HG03139 (cell line): ENCODE measurements around the gene SLC6A19.
A peak's percentile ranks its signal among the peaks of the same experiment; 100 is the strongest.

Source experiments
- ATAC-seq: cut with Tn5 transposase; IDR thresholded peaks from one replicate; pipeline ENCODE4 v1.9.1; 2021; ENCODE audit not compliant: unreplicated experiment

Gene SLC6A19

DNA sequence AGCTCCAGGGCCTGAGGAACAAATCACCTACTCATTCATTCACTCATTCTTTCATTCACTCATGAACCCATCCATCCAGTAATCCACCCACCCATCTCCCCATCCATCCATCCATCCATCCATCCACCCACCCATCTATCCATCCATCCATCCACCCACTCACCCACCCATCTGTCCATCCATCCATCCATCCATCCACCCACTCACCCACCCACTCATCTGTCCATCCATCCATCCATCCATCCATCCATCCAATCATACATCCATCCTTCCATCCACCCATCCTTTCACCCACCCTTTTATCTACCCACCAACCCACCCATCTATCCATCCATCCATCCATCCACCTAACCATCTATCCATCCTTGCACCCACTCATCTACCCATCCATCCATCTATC, 35.5 kb upstream of the SLC6A19 start:
- no peak for ATAC-seq

DNA sequence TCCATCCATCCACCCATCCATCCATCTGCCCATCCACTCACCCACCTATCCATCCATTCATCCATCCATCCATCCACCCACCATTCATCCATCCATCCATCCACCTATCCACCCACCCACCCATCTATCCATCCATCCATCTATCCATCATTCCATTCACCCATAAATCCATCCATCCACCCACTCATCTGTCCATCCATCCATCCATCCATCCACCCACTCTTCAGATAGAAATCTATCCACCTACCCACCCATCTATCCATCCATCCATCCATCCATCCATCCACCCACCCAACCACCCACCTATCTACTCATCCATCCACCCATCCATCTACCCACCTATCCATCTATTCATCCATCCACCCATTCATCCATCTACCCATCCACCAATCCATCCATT, 35.0 kb upstream of the SLC6A19 start:
- no peak for ATAC-seq

GRCh38 chr5:1167361-1167727, 34.1 kb upstream of the SLC6A19 start:
- no peak for ATAC-seq

GRCh38 chr5:1167728-1168709, 33.4 kb upstream of the SLC6A19 start:
- peak; percentile 62 for ATAC-seq

DNA sequence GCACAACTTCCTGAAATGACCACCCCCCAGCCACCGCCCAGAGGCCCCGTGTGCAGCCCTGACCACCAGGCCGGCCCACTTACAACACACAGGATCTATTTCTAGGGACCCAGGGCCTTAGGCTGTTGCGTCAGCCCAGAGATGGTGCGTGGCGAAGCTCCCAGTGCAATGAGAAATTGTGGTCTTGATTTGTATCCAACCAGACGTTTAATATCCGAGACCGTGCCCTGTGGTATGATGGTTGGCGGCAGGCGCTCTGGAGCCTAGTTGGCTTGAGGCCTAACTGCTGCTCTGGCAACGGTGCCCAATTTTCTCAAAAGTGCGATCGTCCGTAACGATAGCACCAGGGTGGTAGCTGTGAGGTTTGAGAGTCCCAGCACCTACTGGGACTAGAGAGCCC, 32.6 kb upstream of the SLC6A19 start:
- ATAC-seq: no peak

DNA sequence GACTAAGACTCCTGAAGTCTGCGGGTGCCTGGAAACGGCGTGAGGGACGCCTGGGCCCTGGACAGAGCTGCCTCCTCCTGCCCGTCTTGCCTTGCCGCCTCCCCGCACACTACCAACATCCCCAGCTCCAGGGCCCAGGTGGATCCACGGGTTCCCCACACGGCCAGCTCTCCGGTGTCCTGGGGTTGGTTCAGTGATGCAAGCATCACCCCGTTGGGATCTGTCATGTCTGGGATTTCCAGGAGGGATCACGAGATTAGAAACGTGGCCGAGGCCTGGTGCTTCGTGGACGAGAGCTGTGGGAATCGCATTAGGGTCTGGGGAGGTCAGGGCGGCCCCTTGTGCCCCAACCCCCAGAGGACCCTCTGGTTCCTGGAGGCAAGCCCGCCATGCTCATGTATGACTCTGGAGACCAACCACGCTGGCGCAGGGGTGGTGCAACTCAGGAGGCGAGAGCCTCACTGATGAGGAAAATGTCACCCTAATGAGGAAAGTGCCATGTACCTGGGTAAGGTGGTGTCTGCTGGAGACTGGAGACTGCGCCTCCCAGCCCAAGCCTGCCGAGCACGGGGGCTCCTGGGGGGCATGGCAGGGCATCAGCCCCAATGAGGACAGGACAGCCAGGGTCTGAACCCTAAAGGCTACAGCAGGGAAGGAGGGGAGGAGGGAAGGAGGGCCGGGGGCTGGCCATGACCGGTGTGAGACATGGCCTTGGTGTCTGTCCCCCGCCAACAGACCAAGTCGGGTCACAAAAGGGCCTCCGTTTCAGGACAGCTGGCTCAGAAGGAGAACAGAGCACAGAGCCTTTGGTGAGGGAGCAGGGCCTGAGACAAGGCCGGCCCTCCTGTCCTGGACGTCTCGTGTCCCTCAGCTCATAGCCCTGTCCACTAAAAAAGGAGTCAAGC, 31.9 kb upstream of the SLC6A19 start:
- no peak for ATAC-seq

GRCh38 chr5:1171340-1171941, 30.0 kb upstream of the SLC6A19 start:
- ATAC-seq: no peak

DNA sequence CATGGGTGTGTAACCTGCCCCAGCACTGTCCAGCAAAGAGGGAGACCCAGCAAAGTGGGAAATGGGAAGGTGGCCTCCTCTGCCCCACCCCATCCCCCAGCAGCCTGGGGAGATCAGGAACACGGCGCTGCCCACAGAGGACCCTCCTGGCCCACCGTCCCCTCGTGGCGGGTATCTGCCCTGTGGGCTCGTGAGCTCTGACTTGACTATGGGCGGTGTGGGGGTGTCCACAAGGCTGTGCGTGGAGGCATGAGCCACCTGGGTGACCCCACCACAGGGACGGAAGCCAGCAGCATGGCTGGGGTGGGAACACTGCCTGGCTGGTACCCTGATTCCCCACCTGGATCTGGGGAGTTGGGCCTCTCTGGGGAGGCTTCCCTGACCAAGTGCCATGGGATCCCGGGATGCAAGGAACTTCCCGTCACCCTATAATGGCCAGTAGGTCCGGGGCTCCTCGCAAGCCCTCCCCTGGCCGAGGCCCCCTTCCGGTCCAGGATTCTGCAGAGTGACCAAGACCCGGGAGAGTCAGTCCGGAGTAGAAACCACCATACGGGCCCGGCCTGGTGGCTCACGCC, 29.3 kb upstream of the SLC6A19 start:
- no peak for ATAC-seq

GRCh38 chr5:1172670-1173404, 28.6 kb upstream of the SLC6A19 start:
- no peak for ATAC-seq

DNA sequence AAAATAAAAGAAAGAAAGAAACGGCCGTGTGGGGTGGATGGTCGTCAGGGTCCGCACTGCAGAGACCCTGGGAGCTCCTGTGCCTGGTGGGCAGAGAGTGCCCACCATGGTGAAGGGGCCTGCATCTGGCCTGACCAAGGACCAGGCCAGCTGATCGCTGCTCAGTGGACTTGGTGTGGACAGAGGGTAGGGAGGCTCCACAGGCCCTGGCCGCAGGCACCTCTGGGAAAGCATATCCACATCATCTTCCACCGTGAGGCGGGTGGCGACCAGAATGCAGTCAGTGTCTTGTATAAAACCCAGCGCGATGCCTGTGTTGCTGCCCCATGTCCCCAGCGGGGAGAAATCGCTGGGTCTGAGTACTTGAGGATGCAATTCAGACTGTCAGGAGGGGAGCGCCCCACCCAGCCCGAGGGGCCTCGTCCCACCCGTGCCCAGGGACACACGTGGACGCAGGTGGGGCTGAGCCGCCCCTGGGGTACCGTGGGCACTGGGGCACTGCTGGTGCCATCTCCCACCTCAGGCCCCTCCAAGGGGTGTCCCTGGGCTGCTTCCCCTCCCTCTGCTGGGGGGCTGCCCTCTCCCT, 27.8 kb upstream of the SLC6A19 start:
- no peak for ATAC-seq

DNA sequence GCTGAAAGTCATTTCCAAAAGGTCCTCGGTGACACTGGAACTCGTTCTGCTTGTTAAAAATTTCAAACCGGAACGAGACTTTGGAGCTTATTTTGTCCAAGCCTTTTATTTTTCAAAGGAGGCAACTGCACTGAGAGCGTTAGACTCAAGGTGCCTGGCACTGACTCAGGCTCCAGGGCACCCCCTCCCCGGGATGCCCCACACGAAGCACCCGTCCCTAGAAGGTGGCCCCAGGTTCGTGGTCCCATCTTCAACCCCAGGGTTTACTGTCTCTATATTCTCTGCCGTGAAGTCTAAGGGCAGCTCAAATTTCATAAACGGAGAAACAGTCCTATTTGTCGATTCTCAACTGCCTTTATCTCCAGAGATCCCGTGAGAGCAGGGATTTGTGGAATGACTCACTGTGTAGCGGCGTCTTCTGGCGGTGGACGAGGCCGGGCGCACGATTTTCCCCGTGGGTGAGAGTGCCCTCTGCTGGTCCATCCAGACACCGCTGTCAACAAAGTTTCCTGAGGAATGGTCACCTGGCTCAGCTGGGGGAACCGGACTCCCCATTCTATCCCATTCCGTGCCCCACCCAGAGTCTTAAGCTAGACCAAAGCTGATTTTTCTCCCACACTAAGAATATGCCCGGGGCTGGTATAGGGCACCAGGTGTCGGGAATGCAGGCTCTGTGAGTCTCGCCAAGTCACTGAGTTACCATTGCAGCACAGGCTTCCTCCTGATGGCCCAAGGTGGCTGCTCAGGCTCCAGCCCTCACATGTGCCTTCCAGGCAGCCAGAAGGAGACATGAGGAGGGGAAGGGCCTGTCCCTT, 27.1 kb upstream of the SLC6A19 start:
- no peak for ATAC-seq

GRCh38 chr5:1175015-1175414, 26.4 kb upstream of the SLC6A19 start:
- no peak for ATAC-seq

DNA sequence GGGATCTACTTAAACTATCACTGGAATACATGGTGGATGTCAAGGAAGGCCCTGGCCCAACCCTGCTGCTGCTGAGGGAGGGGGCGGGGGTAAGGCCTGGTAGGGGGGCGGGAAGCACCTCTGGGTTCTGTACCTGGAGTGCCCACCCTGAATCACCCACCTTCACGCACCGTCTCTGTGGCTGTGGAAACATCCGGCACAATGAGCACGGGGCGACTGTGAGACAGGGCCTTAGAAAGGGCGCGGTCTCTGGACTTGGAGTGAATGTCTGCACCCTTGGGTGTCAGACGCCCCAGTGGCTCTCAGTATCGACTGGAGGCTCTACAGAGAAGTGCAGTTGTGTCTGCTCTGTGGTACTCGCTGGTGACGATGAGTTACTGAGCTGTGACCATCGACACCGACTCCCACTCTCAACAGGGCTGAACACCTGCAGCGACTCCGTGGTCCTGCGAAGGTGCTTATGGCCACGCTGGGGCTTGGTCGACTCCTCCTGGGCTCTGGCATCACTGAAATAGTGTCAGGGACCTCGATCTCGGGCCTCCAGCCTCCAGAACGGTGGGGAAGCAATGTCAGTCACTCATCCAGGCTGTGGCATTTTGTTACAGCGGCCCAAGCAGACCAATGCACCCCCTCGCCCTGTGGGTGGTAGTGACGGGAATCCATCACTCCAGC, 25.5 kb upstream of the SLC6A19 start:
- ATAC-seq: no peak

DNA sequence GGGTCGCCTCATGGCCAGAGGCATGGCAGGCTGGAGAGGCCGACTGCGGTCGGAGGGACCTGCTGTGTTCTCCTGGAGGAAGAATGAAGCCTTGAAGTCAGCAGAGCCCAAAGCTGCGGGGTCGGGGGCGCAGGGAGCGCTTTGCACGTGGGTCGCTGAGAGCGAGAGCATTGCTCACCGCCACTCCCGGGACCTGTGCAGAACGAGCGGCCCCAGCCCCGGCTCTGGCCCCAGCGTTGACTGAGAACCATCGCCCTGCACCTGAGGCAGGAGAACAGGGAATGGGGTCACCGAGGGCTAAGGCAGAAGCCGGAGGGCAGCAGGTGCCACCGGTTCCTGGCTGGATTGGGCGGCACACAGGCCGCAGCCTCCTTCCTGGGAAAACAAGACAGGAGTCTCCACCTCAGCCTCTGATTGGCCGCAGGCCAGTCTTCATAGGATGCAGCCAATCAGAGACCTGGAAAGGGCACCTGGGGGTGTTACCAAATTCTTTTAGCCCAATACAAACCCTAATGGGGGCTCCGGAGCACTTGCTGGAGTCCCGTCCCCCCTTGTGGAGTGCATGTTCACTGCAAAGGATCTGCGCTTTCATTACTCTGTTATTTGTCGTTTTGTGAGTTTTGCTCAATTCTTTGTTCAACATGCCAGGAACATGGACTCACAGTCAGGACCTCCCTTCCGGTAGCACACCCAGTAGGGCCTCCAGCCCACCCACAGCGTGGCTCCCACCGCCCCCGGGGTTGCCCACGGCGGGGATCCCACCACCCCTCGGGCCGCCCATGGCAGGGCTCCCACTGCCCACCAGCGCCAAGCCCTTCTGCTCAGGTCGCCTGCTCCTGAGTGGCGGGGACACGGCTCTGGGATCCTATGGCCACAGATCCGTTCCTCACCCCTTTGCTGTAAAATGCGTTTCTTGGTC, 24.7 kb upstream of the SLC6A19 start:
- ATAC-seq: no peak

DNA sequence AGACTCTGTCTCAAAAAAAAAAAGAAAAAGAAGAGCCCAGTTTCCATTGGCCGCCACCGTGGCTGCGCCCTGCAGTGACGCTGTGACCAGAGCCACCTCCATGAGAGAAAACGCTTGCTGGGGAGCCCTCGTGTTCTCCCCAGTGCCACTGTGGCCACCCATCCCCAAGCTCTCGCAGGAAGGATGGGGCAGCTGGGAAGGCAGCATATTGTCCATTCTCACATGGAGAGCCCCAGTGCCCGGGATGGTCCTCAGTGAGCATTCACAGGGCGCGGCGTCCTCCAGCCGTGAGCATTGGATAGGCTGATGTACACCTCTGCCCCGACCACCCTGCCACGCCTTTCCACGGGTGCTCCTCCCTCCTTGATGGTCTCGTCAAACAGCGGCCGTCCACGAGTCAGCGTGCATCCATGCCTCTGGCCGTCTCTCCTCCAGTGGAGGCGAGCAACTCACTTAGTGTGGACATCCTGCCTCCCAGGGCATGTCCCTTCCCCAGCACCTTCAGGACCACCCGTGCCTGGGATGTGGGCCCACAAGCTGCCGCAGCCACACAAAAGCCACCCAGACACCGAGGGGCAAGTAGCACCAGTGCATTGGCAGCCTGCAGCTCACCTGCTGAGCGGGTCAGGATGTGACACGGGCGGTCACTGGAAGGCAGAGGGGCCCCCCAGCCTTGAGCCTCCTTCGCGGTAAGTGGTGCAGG, 23.4 kb upstream of the SLC6A19 start:
- no peak for ATAC-seq

DNA sequence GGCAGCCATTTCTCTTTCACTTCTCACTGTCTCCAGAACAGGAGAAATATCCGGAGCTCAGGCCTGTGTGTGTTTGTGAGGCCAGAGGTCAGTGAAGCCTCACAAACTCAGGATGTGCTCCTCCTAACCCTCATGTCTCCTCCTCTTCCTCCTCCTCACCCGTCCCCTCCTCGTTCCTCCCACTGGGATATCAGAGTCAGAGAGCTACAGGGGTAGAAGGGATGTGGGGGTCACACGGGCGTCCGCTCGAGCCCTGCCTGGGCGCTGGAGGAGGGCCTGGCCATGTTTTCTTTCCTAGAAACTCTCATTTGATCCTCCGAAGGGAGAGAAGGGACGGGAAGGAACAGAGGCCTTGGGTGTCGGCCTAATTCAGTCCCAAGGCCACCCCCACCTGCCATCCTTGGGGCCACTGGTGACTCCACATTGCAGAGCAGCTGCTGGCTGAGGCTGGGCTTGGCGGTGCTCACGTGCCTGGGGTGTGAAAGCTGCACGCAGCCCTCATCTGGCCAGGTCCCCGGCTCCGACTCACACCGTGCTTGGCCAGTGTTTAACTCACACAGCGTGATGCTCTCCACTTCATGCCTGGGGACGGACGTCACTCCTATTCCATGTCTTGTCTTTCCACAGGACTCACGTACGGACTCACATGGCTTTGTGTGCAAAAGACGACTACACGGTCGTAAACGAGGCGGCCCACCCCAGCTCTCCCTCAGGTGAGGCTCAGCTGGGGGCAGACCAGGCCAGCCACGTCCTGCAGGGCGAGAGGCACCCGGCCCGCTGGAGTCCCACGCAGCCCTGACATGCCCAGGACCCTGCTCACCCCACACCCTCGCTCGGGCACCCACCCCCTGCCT, 22.6 kb upstream of the SLC6A19 start:
- no peak for ATAC-seq
